Amniotic stem cell (primary cell): ENCODE data around the gene ACER3.
A peak's percentile ranks its signal among the peaks of the same experiment; 100 is the strongest.
"Not testable (repeated sequence)": the region's sequence is repeated elsewhere in the genome, so short reads cannot be mapped to it uniquely, and the experiment has no call there.

Experiments used
- DNase-seq: peaks from one replicate; lab custom pipeline; 2025; lab: John Stamatoyannopoulos, UW

The ACER3 gene

DNA sequence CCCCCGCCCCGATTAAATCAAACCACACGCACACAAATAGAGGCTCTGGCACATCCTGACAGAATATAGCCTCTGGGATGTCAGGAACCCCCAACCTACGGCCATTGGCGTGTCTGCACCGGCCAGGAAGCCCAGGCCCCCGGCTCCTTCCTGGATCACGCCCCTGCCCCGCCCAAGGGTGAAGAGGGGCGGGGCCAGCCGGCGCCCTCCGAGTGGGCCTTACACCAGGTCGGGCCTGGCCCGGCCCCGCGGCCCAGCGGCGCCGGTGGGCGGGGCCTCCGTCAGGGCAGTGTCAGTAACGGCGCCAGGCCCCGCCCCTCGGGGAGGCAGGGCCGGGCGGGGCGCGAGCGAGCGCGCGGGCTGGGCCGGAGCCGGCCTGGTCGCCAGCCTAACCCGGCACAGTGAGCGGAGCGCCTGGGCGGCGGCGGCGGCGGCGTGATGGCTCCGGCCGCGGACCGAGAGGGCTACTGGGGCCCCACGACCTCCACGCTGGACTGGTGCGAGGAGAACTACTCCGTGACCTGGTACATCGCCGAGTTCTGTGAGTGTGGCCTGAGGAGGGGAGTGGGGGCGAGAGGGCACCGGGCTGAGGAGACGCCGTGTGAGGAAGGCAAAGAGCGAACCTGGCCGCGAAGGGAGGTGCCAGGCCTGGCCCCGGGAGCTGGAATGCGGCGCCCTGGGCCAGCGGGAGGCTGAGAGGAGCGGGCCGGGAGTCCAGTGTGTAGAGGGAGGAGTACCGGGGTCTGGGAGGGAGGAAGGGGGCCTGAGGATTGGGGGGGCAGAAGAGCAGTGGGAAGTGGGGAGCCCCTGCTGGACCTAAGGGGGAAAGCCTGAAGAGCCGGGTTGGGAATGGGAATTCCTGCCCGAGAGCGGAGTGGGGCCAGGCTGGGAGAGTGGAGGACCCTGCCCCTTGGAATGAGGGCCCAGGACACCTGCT is at the start of gene ACER3:
ACER3 (plus strand) TSS at position 380 of the 937 bp plus-strand sequence; CDS start at position 439, 59 bp downstream.
- DNase-seq: peak; percentile 79

GRCh38 chr11:76811259-76811658 is 49.5 kb upstream of the ACER3 start:
- no peak for DNase-seq

DNA sequence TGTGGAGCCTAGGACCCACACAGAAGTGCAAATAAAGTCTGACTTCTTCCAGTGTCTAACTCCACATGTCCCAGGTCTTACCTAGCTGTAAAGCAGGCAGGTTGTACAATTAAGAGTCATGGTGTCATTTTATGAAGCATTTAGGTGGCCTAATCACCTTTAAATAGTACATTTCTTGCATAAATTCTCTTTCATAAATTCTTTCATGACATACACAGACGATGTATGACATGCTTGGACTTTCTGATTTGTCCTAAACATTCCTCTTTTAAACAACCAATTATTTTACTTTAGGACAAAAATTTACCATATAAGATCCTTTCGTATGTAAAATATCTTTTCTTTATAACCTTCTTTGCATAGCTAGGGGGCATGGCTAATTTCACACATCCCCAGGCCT is 46.3 kb upstream of the ACER3 start:
- no peak for DNase-seq

DNA sequence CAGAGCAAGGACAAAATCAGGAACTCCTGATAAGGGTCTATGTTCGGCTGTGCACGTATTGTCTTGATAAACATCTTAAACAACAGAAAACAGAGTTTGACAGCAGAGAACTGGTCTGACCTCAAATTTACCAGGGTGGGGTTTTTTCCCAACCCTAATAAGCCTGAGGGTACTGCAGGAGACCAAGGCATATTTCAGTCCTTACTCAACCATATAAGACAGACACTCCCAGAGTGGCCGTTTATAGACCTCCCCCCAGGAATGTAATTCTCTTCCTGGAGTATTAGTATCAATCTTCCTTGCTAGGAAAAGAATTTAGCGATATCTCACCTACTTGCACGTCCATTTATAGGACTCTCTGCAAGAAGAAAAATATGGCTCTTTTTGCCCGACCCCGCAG is 45.0 kb upstream of the ACER3 start:
- not testable (repeated sequence) for DNase-seq

DNA sequence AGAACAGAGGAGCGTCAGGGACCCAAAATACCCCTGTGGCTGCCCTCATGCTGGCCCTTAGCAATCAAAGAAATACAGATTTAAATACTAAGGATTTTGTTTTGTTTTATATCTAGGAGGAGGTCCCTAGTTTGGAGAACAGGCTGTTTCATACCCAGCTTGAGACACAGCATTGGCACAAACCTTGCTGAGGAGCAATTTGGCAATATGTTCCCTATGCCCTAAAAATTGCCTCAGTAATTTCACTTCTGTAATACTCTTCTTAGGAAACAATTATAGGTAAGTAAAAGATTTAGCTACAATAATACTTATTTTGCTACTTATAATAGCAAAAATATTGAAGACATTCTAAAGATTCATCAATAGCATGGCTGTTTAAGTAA is 40.5 kb upstream of the ACER3 start:
- DNase-seq: no peak

DNA sequence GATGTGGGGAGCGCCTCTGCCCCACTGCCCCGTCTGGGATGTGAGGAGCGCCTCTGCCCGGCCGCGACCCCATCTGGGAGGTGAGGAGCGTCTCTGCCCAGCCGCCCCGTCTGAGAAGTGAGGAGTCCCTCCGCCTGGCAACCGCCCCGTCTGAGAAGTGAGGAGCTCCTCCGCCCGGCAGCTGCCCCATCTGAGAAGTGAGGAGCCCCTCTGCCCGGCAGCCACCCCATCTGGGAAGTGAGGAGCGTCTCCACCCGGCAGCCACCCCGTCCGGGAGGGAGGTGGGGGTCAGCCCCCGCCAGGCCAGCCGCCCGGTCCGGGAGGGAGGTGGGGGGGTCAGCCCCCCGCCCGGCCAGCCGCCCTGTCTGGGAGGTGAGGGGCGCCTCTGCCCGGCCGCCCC is 39.3 kb upstream of the ACER3 start:
- DNase-seq: not testable (repeated sequence)

GRCh38 chr11:76822406-76822805 is 38.3 kb upstream of the ACER3 start:
- DNase-seq: no peak

- DNase-seq: peak; percentile 74
Measured at GRCh38 chr11:76823481-76824028, 37.2 kb upstream of the ACER3 start.

- no peak for DNase-seq
Measured at GRCh38 chr11:76824083-76824939, 36.4 kb upstream of the ACER3 start.

- DNase-seq: no peak
Measured at GRCh38 chr11:76824980-76825725, 35.6 kb upstream of the ACER3 start.

DNA sequence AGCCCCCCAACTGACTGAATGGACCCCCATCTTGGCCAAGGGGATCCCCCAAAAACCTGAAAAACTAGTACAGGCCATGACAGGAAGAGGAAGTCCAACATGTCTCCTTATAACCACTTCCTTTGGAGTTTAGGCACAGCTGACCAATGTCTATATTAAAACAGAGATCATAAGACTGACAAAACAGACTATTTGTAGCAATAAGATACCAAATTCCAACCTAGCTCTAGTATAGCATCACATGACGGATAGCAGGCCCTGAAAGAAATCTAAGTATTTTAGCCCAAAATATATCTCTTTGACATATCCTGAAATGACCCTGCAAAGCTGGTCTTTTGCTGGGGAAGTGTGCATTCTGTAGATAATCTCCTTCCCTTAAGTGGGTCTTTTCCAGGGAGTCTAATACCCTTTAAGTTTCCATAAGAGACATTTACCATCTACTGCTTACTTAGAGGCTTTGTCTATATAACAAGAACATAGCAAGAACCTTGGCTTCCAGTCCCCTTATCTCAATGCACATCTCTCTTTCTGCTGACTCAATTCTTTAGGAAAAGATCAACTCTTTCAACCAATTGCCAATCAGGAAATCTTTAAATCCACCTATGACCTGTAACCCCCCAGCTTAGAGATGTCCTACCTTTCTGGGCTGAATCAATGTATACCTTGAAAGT is 34.9 kb upstream of the ACER3 start:
- no peak for DNase-seq

DNA sequence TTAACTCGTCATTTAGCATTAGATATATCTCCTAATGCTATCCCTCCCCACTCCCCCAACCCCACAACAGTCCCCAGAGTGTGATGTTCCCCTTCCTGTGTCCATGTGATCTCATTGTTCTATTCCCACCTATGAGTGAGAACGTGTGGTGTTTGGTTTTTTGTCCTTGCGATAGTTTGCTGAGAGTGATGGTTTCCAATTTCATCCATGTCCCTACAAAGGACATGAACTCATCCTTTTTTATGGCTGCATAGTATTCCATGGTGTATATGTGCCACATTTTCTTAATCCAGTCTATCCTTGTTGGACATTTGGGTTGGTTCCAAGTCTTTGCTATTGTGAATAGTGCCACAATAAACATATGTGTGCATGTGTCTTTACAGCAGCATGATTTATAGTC is 34.2 kb upstream of the ACER3 start:
- DNase-seq: not testable (repeated sequence)

DNA sequence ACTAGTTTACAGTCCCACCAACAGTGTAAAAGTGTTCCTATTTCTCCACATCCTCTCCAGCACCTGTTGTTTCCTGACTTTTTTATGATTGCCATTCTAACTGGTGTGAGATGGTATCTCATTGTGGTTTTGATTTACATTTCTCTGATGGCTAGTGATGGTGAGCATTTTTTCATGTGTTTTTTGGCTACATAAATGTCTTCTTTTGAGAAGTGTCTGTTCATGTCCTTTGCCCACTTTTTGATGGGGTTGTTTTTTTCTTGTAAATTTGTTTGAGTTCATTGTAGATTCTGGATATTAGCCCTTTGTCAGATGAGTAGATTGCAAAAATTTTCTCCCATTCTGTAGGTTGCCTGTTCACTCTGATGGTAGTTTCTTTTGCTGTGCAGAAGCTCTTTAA is 33.7 kb upstream of the ACER3 start:
- DNase-seq: not testable (repeated sequence)

- DNase-seq: peak; percentile 34
Measured at GRCh38 chr11:76830639-76831327, 29.9 kb upstream of the ACER3 start.

DNA sequence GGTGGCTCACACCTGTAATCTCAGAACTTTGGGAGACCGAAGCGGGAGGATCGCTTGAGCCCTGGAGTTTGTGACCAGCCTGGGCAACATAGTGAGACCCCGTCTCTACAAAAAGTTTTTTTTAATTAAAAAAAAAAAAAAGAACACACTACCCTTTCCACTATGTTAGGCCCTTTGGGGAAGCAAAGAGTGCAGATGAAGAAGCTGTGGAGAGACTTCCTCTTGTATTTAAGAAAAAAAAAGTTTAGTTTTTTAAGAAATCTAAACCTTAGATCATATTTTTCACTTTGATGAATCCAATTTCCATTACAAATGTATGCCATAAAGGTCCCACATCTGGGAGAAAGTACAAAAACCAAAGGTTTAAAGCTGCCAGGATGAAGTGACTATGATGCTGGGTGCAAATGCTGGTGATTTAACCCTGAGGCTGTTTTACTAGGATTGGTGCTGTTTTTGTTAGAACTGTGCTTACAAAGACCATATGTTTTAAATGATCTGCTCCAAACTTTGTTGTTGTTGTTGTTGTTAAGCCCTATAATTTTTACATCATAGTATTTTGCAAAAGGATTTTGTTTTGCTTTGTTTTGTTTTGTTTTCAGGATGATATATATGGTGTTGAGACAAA is 28.9 kb upstream of the ACER3 start:
- no peak for DNase-seq

DNA sequence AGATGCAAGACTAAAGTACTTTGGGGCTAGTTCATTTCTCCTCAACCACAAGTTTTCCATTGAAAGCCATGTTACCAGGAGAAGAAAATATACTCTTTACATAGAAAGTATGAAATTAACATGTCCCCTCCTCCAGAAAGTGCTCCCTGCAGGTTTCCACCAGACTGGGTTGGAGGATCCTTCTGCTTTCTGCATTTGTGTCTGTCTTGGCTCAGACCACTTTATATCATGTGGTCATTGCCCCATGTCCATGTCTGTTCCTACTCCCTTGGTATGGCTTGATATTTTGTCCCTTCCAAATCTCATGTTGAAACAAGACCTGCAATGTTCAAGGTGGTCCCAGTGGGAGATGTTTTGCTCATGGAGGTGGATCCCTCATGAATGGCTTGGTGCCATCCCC is 28.4 kb upstream of the ACER3 start:
- no peak for DNase-seq

GRCh38 chr11:76834151-76834550 is 26.6 kb upstream of the ACER3 start:
- DNase-seq: no peak

DNA sequence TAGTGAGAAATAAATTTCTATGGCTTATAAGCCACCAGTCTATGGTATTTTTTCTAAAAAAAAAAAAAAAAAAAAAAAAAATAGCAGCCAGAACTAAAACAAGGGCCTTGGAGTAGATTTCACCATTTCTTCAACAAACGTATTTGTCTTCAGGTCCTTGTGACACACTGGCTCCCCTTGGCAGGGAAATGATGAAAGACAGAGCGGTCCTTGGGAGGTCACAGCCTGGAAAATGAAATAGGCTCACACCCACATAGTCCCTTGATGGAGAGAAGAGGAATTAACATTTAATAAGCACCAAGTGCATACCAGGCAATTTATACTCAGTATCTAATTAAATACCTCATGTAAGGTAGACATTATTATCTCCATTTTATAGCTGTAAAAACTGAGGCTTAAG is 25.7 kb upstream of the ACER3 start:
- no peak for DNase-seq

GRCh38 chr11:76835928-76836612 is 24.6 kb upstream of the ACER3 start:
- peak; percentile 43 for DNase-seq
